Uterus (tissue), 2 donors: ENCODE data around the gene SNX4.

Experiments used
- CTCF ChIP-seq, 4 experiments: fragments of 200-600 bp in 2 of 4; fragments of 450-650 bp in 2 of 4; sonication (generic) in 2 of 4; IDR thresholded peaks; one replicate each; pipeline ENCODE4 v1.5.1; 2016 to 2019; ENCODE audit warnings: antibody characterized with exemption in 4 of 4, mild to moderate bottlenecking in 2 of 4, moderate library complexity in 1 of 4
- POLR2A ChIP-seq, 2 donors: fragments of 450-650 bp; IDR thresholded peaks; one replicate each; pipeline ENCODE4 v1.6.1; 2016; ENCODE audit warnings: antibody characterized with exemption in 2 of 2, mild to moderate bottlenecking in 1 of 2, moderate library complexity in 1 of 2

- TF ChIP-seq POLR2A (IDR thresholded peaks at IDR 0.05), result no peak
- TF ChIP-seq CTCF (IDR thresholded peaks at IDR 0.05), result no peak
Observed at GRCh38 chr3:125402639-125403038, 117.4 kb downstream of the SNX4 start.
